HG03060 (cell line): ENCODE results near the gene GPR61.

Experiments
- ATAC-seq: cut with Tn5 transposase; IDR thresholded peaks from one replicate; pipeline ENCODE4 v1.9.1; 2021; ENCODE audit warnings: low read depth, moderate number of reproducible peaks; ENCODE audit not compliant: unreplicated experiment

Gene GPR61

GRCh38 chr1:109508873-109509175 is 30.8 kb upstream of the GPR61 start:
- no peak for ATAC-seq

DNA sequence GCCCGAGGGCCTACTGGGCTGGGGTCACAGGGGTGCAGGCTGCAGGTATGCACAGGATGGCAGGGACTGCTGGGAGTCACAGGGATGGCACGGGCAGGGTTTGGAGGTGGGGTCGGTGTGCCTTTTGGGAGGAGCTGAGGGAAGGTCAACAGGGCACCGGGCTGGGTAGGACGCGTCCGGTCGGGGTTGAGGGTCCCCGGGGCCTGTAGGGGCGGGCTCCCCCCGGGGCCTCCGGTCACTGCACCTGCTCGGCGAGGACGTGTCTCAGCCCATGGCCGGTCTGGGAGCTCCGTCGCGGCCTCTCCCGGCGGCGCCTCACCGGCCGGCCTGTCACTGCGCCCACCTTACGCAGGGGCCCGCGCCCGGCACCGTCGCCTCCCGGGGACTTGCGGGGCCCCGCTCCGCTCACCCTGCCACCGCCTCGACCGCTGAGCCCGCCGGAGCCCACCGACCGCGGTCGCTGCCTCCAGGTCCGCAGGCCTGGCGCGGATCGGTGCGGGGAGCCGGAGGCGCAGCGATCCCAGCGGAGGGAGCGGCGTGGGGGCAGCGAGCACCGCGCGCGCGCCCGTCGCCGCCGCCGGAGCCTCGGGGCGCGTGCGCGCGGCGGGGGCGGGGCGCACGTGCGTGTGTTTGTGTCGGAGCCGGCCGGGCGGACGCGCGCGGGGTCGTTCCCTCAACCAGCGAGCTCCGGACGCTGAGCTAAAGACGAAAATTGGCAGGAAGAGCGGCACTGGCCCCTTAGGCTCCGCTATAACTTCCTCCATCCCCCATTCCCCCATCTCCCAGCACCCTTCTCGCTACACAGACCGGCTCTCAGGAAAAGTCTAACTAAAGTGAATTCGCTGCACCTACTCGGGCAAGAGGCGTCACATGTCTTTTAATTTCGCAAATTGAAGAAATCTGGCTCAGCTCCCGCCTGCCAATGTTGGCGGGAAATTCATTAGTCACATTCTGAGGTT is 30.2 kb upstream of the GPR61 start, which contains the start of gene AMIGO1:
Gene AMIGO1 (minus strand): TSS at position 552 of the 959 bp plus-strand sequence. CDS start 815 bp downstream, outside the sequence.
- no peak for ATAC-seq

- ATAC-seq = no peak
Observed at GRCh38 chr1:109513110-109513710, 26.5 kb upstream of the GPR61 start.

GRCh38 chr1:109514846-109515245 is 24.8 kb upstream of the GPR61 start:
- no peak for ATAC-seq

DNA sequence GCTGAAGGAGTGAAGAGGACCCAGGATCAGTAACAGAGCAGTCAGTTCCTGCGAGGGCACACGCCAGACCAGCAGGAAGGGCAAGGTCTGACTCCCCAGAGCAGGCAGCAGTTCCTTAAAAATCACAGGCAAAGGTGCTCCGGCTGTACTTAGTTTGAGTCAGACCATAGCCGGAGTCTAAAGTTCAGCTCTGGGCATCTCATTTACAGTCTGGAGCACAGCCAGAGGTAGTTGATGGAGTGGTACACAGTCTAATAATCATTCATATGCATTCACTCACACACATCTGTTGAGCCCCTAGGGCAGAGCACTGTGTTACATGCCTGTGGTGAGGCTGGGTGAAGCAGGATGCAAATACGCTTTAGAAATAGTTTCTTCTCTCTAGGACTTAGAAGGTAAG is 22.8 kb upstream of the GPR61 start:
- ATAC-seq = no peak

GRCh38 chr1:109517337-109517736 is 22.3 kb upstream of the GPR61 start:
- ATAC-seq = no peak

GRCh38 chr1:109521002-109521951 is 18.4 kb upstream of the GPR61 start:
- ATAC-seq = no peak

DNA sequence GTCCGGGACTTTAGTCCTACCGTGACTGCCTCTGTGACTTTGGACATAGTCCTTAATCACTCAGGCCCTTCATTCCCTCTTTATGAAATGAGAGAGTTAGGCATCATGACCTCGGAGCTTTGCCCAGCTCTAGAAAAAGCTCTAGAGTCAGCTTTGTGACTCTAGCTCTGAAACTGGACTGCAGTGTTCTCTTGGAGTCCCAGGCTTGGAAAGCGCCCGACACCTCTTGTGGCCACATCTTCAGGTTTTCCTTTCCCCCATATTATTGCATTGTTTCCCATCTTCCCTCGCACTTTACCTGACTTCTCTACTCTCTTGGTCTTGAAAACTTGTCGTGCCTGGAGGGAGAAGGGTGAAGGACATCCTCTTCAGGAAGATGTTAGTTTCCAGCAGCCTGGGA is 17.6 kb upstream of the GPR61 start:
- ATAC-seq = no peak

- ATAC-seq = no peak
Observed at GRCh38 chr1:109523706-109524105, 16.0 kb upstream of the GPR61 start.

GRCh38 chr1:109527098-109527811 is 12.4 kb upstream of the GPR61 start:
- peak; percentile 52 for ATAC-seq

DNA sequence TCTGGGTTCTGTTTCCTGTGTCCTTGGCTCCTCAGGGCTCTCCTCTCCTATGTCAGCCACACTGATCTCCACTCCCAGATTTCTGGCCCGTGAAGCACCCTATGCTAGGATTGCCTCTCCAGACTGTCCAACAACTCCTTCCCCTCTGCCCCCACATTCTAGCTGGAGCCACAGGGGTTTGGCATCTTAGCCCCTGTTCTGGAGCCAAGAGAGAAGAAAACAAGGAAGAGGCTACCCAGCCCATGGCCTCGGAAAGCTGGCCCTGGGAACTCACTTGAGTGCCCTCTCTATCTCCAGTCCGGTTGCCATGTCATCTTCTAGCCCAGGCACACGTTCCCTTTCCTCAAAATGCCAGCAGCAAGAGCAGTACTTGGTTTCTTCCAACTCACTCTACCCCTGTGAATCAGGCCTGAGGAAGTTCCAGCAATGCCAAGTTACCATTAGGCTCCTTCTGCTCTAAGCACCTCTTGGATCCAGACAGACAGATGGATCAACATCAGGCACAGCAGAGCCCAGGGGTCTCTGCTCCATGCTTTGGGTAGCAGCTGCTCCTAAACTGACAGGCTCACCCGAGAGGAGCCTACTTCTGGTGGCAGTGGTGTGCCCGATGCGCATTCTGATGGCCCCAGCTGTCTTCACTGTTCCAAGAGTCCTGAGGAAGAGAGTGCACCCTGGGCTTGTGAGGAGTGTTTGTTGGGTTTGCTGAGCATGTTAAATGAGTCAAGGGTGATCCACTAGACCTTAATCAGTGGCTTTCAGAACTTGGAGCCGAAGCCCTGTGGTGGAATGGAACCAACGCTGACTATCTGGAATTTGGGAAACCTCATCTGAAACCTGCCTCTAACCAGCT is 11.6 kb upstream of the GPR61 start:
- ATAC-seq = no peak

DNA sequence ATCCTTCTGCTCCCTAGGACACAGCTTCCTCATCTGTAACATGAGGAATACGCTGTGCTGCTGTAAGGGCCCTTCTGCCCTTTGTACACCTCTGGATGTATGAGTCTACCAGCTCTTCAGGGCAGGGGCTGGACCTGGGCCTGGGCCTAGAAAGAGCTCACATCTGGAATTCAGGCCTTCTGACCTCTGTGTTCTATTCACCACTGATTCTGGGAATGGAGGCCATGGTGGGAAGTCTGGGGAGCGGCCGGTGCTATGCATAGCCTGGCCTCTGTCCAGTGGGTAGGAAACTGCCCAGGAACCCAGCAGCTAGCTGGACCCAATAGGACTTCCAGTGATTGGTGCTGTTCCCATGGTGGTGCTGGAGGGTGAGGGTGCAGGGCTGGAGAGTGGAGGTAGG is 11.0 kb upstream of the GPR61 start:
- ATAC-seq = no peak

GRCh38 chr1:109529881-109530456 is 9.7 kb upstream of the GPR61 start:
- no peak for ATAC-seq

- ATAC-seq = no peak
Observed at GRCh38 chr1:109530457-109531087, 9.1 kb upstream of the GPR61 start.

DNA sequence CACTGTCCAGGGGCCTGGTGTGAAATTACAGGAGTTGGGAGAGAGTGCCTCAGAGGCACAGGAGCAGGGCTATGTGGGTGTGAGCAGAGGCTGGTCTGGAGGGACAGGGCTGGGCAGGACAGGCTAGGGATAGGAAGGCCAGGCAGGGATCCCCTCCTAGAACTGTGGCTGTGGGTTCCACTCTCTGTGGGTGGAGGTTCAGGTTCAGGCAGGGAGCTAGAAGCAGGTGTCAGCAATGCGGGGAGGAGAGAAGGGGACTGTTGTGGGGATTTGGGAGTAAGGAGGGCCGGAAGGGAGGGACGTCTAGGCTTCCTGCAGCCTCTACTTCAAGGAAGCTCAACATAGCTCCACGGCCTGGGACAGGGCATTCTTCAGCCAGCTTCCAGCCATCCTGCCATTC is 8.3 kb upstream of the GPR61 start:
- ATAC-seq = no peak

- ATAC-seq = no peak
Observed at GRCh38 chr1:109531826-109532364, 7.8 kb upstream of the GPR61 start.

DNA sequence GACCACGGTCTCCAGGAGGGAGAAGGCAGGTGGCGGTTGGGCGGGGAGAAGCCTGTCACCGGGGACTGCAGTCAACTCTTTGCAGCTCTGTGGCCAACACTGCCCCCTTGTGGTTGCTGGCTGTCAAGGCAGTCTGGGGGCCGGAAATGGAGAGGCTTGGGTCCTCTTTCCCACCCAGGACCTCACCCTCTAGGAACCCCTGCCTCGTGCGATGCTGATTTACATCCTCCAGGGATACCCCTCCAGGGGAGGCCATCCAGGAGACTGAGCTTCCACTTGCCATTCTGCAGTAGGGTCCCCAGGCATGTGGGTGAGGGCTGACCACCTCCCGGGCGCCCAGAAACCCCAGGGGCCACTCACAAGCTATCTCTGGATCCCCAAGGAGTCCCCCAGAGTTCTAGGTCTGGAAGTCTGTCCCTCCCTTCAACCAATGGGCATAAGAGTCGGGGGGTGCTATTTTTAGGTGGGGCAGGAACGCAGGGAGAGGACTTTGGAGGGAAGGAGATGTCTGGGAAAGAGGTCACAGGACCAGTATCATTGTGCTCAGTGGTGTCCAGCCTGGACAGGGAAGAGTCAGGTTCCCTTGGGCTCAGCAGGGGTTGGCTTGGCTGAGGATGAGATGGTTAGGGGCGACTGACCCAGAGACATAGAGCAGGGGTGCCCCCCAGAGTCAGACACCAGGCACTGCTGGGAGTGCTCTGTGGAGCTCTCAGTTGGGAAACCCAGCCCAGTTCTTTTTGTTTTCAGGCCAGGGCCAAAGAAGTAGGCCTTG is 7.1 kb upstream of the GPR61 start:
- ATAC-seq = no peak
